ENCODE measurements around the gene WLS.

GRCh38 chr1:68225781-68226180 is 6.5 kb downstream of the WLS start:
- TF ChIP-seq CTCF (IDR thresholded peaks at IDR 0.05) (no peak), EZH2 (IDR thresholded peaks at IDR 0.05; ENCODE audit: borderline replicate concordance, insufficient read depth, low read depth, low read length, poor library complexity, severe bottlenecking) (no peak)

Measured in B cell (primary cell).